GM18867 (cell line): ENCODE data around the gene HPCAL1.
A peak's percentile ranks its signal among the peaks of the same experiment; 100 is the strongest.

Experiments used
- ATAC-seq: cut with Tn5 transposase; IDR thresholded peaks from one replicate; pipeline ENCODE4 v1.9.1; 2021; ENCODE audit warnings: mild to moderate bottlenecking, moderate library complexity; ENCODE audit not compliant: unreplicated experiment

HPCAL1 gene

GRCh38 chr2:10320575-10320931 is 17.8 kb downstream of the HPCAL1 start:
- no peak for ATAC-seq

GRCh38 chr2:10320933-10321332 is 18.2 kb downstream of the HPCAL1 start:
- ATAC-seq, result no peak

GRCh38 chr2:10321622-10322021 is 18.9 kb downstream of the HPCAL1 start:
- no peak for ATAC-seq

- ATAC-seq, result no peak
Observed at GRCh38 chr2:10322481-10322880, 19.8 kb downstream of the HPCAL1 start.

GRCh38 chr2:10322973-10323372 is 20.3 kb downstream of the HPCAL1 start:
- no peak for ATAC-seq

GRCh38 chr2:10323535-10323934 is 20.8 kb downstream of the HPCAL1 start:
- ATAC-seq, result no peak

GRCh38 chr2:10324095-10324832 is 21.6 kb downstream of the HPCAL1 start:
- no peak for ATAC-seq

- no peak for ATAC-seq
Observed at GRCh38 chr2:10325278-10326145, 22.8 kb downstream of the HPCAL1 start.

- ATAC-seq, result no peak
Observed at GRCh38 chr2:10326151-10326616, 23.5 kb downstream of the HPCAL1 start.

GRCh38 chr2:10326707-10327594 is 24.2 kb downstream of the HPCAL1 start:
- ATAC-seq, result no peak

- no peak for ATAC-seq
Observed at GRCh38 chr2:10327896-10328669, 25.4 kb downstream of the HPCAL1 start.

- ATAC-seq, result no peak
Observed at GRCh38 chr2:10328670-10329579, 26.2 kb downstream of the HPCAL1 start.

- ATAC-seq, result no peak
Observed at GRCh38 chr2:10329580-10329879, 26.8 kb downstream of the HPCAL1 start.

- no peak for ATAC-seq
Observed at GRCh38 chr2:10329880-10330699, 27.4 kb downstream of the HPCAL1 start.

- ATAC-seq, result no peak
Observed at GRCh38 chr2:10330700-10331026, 28.0 kb downstream of the HPCAL1 start.

GRCh38 chr2:10331027-10331701 is 28.5 kb downstream of the HPCAL1 start:
- peak; percentile 46 for ATAC-seq

GRCh38 chr2:10331702-10332401 is 29.1 kb downstream of the HPCAL1 start:
- peak; percentile 52 for ATAC-seq
